IPS-11a (cell line): ENCODE data around the gene GUCY2D.

ENCODE experiments used
- H3K4me3 ChIP-seq: one replicate; pipeline ENCODE4 v1.5.1; 2013; ENCODE audit warnings: low read depth, low read length, control low read depth

Gene GUCY2D

DNA sequence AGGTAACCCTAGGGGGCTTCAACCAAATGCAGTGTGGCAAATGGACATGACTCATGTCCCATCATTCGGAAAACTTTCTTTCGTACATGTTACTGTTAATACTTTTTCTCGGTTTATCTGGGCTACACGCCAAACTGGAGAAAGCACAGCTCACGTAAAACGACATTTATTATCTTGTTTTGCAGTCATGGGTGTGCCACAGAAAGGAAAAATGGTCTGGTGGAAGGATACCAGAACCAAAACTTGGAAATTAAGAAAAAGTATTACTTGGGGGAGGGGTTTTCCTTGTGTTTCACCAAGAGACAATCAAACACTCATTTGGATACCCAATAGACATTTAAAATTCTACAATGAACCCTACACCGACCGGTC, 60.0 kb downstream of the GUCY2D start:
- H3K4me3 ChIP-seq = no peak overlapping the region

DNA sequence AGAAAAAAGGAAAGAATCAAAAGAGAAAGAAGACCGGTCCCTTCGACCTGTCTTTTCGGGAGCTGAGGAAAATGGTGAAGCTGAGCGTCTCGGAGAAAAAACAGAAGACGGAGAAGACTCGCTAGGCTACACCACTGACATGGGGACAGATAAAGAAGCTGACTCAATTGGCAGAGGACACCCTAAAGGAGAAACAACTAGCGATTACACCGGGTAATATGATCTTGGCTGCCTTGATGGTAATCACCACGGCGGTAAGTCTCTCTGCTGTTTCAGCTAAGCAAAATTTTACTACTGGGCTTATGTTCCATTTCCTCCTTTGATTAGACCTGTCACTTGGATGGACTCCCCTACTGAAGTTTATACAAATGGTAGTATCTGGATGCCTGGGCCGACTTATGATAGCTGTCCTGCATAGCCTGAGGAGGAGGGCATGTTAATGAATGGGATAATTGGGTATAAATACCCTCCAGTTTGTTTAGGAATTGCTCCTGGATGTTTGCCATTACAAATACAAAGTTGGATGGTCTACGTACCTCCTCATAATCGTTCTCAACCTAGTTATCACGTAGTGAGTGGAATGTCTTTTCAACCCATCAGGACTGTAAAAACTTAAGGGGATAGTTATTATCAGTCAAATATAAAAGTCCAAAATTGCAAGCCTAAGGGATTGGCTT, 60.5 kb downstream of the GUCY2D start:
- no peak overlapping the region for H3K4me3 ChIP-seq

DNA sequence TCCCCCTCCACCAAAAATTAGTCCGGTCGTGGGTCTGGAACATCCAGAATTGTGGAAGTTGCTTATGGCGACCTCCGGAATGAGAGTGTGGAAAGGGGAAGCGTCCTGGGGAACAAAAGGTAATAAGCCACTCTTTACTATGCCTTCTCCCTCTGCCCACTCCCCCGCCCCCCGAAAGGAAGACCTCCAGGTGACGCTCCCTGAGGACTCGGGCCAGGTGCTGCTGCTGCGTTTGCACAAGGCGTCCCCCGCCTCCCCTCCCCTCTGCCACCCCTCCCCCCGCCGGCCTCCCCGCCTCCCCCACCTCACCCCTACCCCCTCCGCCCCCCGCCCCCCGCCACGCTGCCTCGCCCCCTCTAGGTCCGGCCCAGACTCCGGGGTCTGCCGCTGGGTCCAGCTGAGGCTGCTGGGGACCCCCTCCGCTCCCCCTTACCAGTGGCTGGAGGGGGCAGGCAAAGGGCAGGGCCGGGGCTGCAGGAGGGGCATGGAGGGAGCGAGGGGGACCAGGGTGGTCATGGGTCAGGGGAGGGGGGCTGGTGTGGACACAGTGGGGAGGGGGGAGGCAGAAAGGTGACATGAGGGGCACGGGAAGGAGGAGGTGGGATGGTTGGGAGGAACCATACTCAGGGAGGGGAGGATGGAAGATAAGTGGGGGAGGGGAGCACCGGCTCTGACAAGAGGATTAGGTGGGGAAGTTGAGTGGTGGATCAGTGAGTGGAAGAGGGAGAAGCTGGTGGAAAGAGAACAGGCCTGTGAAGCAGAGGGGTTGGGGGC, 61.5 kb downstream of the GUCY2D start:
- no peak overlapping the region for H3K4me3 ChIP-seq

- no peak overlapping the region for H3K4me3 ChIP-seq
These were observed 62.2 kb downstream of the GUCY2D start for GRCh38 chr17:8064561-8065019.

DNA sequence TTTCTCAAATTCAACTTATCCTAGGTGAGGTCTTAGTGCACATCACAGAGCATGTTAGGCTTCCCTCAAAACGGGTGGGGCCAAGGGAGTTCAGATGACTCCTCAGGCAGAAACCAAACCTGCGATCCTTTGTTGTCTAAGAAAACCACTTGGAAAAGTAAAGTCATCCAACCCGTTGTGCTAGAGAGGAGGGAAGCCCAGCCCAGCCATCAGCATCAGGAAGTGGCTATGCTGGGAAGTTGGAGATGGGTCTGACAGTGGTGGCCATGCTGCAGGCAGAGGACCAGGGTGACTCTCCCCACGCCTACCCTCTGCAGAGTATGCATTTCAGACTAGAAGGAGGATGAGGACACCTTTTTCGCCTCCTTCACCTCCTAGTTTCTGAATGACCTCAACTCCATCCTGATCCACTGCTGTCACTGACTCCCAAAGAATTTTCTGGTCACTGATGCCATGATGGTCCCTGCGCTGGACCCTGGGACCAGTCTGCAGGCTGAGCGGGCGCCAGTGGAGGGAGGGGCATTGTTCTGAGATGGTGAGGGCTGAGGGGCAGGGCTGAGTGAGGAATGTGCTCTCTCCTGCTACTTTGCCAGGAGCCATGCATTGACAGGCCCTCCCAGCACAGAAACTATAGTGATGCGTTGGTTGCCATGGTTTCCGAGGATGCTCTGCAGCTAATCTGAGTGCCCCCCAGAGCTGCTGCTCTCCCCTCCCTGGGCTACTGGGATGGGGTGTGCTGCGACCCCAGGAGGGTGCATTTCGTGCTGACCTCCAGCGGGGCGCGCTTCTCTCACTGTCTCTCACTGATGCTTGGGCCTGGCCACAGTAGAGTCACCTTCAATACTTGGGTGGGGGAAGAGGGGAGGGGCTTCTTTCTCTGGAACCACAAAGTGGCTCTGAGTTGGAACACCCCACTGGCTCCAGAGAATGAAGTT, 64.7 kb downstream of the GUCY2D start:
- H3K4me3 ChIP-seq = no peak overlapping the region

- no peak overlapping the region for H3K4me3 ChIP-seq
These were observed 65.4 kb downstream of the GUCY2D start for GRCh38 chr17:8067806-8068205.

DNA sequence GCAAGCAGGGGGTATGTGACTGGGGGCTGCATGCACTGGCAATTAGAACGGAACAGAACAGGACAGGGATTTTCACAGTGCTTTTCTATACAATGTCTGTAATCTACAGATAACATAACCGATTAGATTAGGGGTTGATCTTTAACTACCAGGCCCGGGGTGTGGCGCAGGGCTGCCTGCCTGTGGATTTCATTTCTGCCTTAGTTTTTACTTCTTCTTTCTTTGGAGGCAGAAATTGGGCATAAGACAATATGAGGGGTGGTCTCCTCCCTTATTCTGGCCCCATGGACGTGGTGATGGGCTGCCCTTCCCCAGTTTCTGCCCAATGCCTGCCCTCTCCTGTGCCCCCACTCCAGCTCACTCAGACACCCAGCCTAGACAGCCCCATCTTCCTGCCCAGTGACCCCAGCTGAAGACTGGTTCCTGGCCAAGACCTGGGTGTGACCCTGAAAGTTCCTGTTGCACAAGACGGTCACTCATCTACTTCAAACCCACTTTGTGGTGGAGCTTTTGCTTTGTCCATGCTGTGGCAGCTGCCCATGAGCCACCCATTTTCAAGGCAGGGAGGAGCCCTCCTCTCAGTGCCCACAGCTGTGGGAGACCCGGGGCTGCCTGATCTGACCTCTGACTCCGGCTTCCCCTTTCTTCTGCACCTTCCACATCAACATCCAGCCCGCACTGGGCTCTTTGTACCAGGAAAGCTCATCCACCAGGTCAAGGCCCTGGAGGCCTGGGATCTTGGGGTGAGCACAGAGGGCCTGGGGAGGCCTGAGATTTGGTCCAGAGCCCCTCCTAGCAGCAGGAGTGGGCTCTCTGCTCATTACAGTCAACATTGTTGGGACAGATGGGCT, 66.5 kb downstream of the GUCY2D start:
- no peak overlapping the region for H3K4me3 ChIP-seq

- no peak overlapping the region for H3K4me3 ChIP-seq
These were observed 67.1 kb downstream of the GUCY2D start for GRCh38 chr17:8069587-8069860.
